ENCODE measurements around the gene PGLYRP4. TPM values are rescaled to one million over a fixed set of nuclear protein-coding genes. Genes with fewer than 3 reads are reported as not detected.

The PGLYRP4 gene
- total RNA-seq, 4 donors from 2014 or later: not detected

GRCh38 chr1:153387001-153387400 is 38.4 kb upstream of the PGLYRP4 start:
- Histone ChIP-seq H3K4me1 (no peaks in the 10 kb centered on the region), H3K9me3 (no peaks in the 10 kb centered on the region), H3K4me3 (replicated peaks in 1 of 3) (no peak overlapping the region), H3K36me3 (no peaks in the 10 kb centered on the region), H3K27me3 (no peaks in the 10 kb centered on the region), H3K27ac (no peak overlapping the region)
- 78 to 86% methylated on average over 4 of the region's 4 CpGs for WGBS, 2 donors
- TF ChIP-seq, protein P1, sequence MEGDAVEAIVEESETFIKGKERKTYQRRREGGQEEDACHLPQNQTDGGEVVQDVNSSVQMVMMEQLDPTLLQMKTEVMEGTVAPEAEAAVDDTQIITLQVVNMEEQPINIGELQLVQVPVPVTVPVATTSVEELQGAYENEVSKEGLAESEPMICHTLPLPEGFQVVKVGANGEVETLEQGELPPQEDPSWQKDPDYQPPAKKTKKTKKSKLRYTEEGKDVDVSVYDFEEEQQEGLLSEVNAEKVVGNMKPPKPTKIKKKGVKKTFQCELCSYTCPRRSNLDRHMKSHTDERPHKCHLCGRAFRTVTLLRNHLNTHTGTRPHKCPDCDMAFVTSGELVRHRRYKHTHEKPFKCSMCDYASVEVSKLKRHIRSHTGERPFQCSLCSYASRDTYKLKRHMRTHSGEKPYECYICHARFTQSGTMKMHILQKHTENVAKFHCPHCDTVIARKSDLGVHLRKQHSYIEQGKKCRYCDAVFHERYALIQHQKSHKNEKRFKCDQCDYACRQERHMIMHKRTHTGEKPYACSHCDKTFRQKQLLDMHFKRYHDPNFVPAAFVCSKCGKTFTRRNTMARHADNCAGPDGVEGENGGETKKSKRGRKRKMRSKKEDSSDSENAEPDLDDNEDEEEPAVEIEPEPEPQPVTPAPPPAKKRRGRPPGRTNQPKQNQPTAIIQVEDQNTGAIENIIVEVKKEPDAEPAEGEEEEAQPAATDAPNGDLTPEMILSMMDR (IDR thresholded peaks at IDR 0.05): no peak
- no peak for TF ChIP-seq POLR2A (IDR thresholded peaks at IDR 0.05)
- DNase-seq: no peak
- intact Hi-C loops (cut with DNase I): no loop called here

DNA sequence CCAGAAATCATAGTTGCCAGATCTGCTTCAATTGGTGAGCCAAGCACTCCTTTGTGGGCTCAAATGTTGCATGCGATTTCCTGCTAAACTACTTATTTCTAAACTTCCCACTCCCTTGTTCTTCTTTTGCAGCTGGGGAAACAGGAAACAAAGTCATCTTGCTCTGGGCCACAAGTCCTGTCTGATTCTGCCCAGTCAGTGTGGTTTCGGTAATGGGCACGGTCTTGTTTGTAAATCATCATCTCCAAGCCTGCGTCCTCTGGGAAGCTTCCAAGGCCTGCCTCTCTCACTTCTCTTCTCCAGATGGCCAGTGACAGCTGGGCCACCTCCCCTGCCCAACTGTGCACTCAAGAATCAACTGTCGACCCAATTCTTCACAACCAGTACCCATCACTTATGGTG is 37.9 kb upstream of the PGLYRP4 start:
- WGBS, 2 donors: 83 to 87% methylated on average over 5 of the region's 5 CpGs
- intact Hi-C loops (cut with DNase I): no loop called here
- peak in 1 of 2 donors; percentile 19 for DNase-seq

GRCh38 chr1:153384958-153385580 is 36.4 kb upstream of the PGLYRP4 start:
- H3K27ac ChIP-seq: no peak overlapping the region
- no peaks in the 10 kb centered on the region for H3K36me3 ChIP-seq
- WGBS, 2 donors: 74 to 80% methylated on average over 4 of the region's 4 CpGs
- no peaks in the 10 kb centered on the region for H3K4me1 ChIP-seq
- no peaks in the 10 kb centered on the region for H3K27me3 ChIP-seq
- no peaks in the 10 kb centered on the region for H3K9me3 ChIP-seq
- no peak for DNase-seq
- intact Hi-C loops (cut with DNase I): no loop called here
- no peak overlapping the region for H3K4me3 ChIP-seq (replicated peaks in 1 of 3)
- no peak for TF ChIP-seq POLR2A (IDR thresholded peaks at IDR 0.05)
- TF ChIP-seq, protein P1 (IDR thresholded peaks at IDR 0.05): no peak

More for the DNA sequence above, 37.9 kb upstream of the PGLYRP4 start:
- Histone ChIP-seq H3K4me1 (no peaks in the 10 kb centered on the region), H3K9me3 (no peaks in the 10 kb centered on the region), H3K36me3 (no peaks in the 10 kb centered on the region), H3K4me3 (replicated peaks in 1 of 3) (no peak overlapping the region), H3K27me3 (no peaks in the 10 kb centered on the region), H3K27ac (no peak overlapping the region)
- TF ChIP-seq POLR2A (IDR thresholded peaks at IDR 0.05): no peak
- TF ChIP-seq, protein P1 (IDR thresholded peaks at IDR 0.05): no peak

GRCh38 chr1:153380711-153381110 is 32.1 kb upstream of the PGLYRP4 start:
- intact Hi-C loops (cut with DNase I): no loop called here
- no peaks in the 10 kb centered on the region for H3K27me3 ChIP-seq
- no peaks in the 10 kb centered on the region for H3K4me1 ChIP-seq
- H3K9me3 ChIP-seq: no peaks in the 10 kb centered on the region
- TF ChIP-seq, protein P1 (IDR thresholded peaks at IDR 0.05): no peak
- TF ChIP-seq POLR2A (IDR thresholded peaks at IDR 0.05): no peak
- H3K4me3 ChIP-seq (replicated peaks in 1 of 3): no peak overlapping the region
- H3K27ac ChIP-seq: no peak overlapping the region
- 92 to 94% methylated on average over 22 to 23 of the region's 23 CpGs for WGBS, 2 donors
- DNase-seq: no peak
- no peaks in the 10 kb centered on the region for H3K36me3 ChIP-seq

- no peaks in the 10 kb centered on the region for H3K4me1 ChIP-seq
- TF ChIP-seq, protein P1 (IDR thresholded peaks at IDR 0.05): no peak
- no peak for TF ChIP-seq POLR2A (IDR thresholded peaks at IDR 0.05)
- H3K9me3 ChIP-seq: no peaks in the 10 kb centered on the region
- no peaks in the 10 kb centered on the region for H3K36me3 ChIP-seq
- WGBS, 2 donors: 91 to 93% methylated on average over 10 of the region's 10 CpGs
- no peak overlapping the region for H3K27ac ChIP-seq
- intact Hi-C loops (cut with DNase I): no loop called here
- no peaks in the 10 kb centered on the region for H3K27me3 ChIP-seq
- DNase-seq: no peak
- H3K4me3 ChIP-seq (replicated peaks in 1 of 3): no peak overlapping the region
Observed at GRCh38 chr1:153379591-153379990, 30.9 kb upstream of the PGLYRP4 start.

Measured in thyroid gland (tissue), 4 donors.